NCI-H526 (cell line): ENCODE results near the gene NTN5.
A peak's percentile ranks its signal among the peaks of the same experiment; 100 is the strongest.
"Not testable (repeated sequence)": the region's sequence is repeated elsewhere in the genome, so short reads cannot be mapped to it uniquely, and the experiment has no call there.

ENCODE experiments used
- DNase-seq, 2 experiments: peaks; one replicate each; lab custom pipeline; 2025; lab: John Stamatoyannopoulos, UW

Gene NTN5

GRCh38 chr19:48644355-48644754, 28.5 kb downstream of the NTN5 start:
- no peak for DNase-seq

- no peak for DNase-seq
These were observed 30.0 kb downstream of the NTN5 start for GRCh38 chr19:48642862-48643261.

- DNase-seq: no peak
These were observed 31.0 kb downstream of the NTN5 start for GRCh38 chr19:48641850-48642249.

- no peak for DNase-seq
These were observed 33.1 kb downstream of the NTN5 start for GRCh38 chr19:48639483-48640375.

GRCh38 chr19:48638831-48639381, 33.9 kb downstream of the NTN5 start:
- no peak for DNase-seq

GRCh38 chr19:48637948-48638830, 34.6 kb downstream of the NTN5 start:
- DNase-seq: peak; percentile 83 to 95

GRCh38 chr19:48637449-48637947, 35.3 kb downstream of the NTN5 start:
- DNase-seq: peak; percentile 99

- DNase-seq: peak; percentile 68 to 72
These were observed 35.9 kb downstream of the NTN5 start, which contains the start of gene DBP for GRCh38 chr19:48636859-48637448. Gene DBP (minus strand): TSS chr19:48637379. CDS start chr19:48636994, 385 bp downstream.

GRCh38 chr19:48635966-48636858, 36.6 kb downstream of the NTN5 start:
- peak; percentile 36 to 42 for DNase-seq

GRCh38 chr19:48635263-48635965, 37.4 kb downstream of the NTN5 start:
- DNase-seq: peak in 1 of 2 experiments; percentile 79

GRCh38 chr19:48634424-48635262, 38.2 kb downstream of the NTN5 start:
- peak; percentile 94 to 99 for DNase-seq

- DNase-seq: no peak
These were observed 38.8 kb downstream of the NTN5 start for GRCh38 chr19:48634036-48634342.

- DNase-seq: no peak
These were observed 39.4 kb downstream of the NTN5 start for GRCh38 chr19:48633148-48634035.

GRCh38 chr19:48632692-48633147, 40.1 kb downstream of the NTN5 start:
- DNase-seq: no peak

- not testable (repeated sequence) for DNase-seq
These were observed 40.5 kb downstream of the NTN5 start for GRCh38 chr19:48632286-48632685.

- DNase-seq: no peak
These were observed 41.6 kb downstream of the NTN5 start for GRCh38 chr19:48631225-48631624.

- no peak for DNase-seq
These were observed 42.3 kb downstream of the NTN5 start for GRCh38 chr19:48630296-48631063.
